K562 (cell line): Measurements from ENCODE around the gene RASGRP4. TPM values are rescaled to one million over a fixed set of nuclear protein-coding genes. Genes with fewer than 3 reads are reported as not detected.
A peak's percentile ranks its signal among the peaks of the same experiment; 100 is the strongest.

Source experiments
- ARID1B ChIP-seq: fragments of 450-650 bp; IDR thresholded peaks from 2 replicates; pipeline ENCODE4 v1.6.1; 2016; ENCODE audit warnings: antibody characterized with exemption, mild to moderate bottlenecking, inconsistent platforms
- BDP1 ChIP-seq: IDR thresholded peaks from 3 replicates; pipeline ENCODE4 v1.6.1; 2011; ENCODE audit not compliant: insufficient read length, insufficient read depth
- ETV1 ChIP-seq: fragments of 450-650 bp; conservative IDR thresholded peaks from 2 replicates; pipeline ENCODE4 v1.6.1; 2016; ENCODE audit warnings: missing genetic modification characterization, control low read depth, low read depth, missing compliant biosample characterization
- FOXK1 ChIP-seq: sonication (generic); formaldehyde crosslinking; IDR thresholded peaks from 2 replicates; pipeline ENCODE4 v1.8.0; 2022; ENCODE audit warnings: missing genetic modification reagents, mild to moderate bottlenecking, borderline replicate concordance
- GABPB1 ChIP-seq: sonication (generic); formaldehyde crosslinking; IDR thresholded peaks from 2 replicates; pipeline ENCODE4 v1.8.0; 2022; ENCODE audit warnings: mild to moderate bottlenecking, missing genetic modification reagents
- JUN ChIP-seq, 2 experiments: sonication (generic) in 1 of 2; formaldehyde crosslinking in 1 of 2; IDR thresholded peaks; 2 replicates each; pipeline versions ENCODE4 v1.6.1 to v1.8.0; 2012 to 2022; ENCODE audit warnings: borderline replicate concordance in 2 of 2, mild to moderate bottlenecking in 2 of 2, improper control_type of control experiment in 1 of 2, low read depth in 1 of 2, low read length in 1 of 2, missing genetic modification reagents in 1 of 2
- OTX1 ChIP-seq: fragments of 450-650 bp; formaldehyde crosslinking; IDR thresholded peaks from 2 replicates; pipeline ENCODE4 v1.4.0; 2022; ENCODE audit warnings: mild to moderate bottlenecking
- PURB ChIP-seq: sonication (generic); formaldehyde crosslinking; IDR thresholded peaks from 2 replicates; pipeline ENCODE4 v1.9.0; 2021; ENCODE audit warnings: low read depth, mild to moderate bottlenecking, missing genetic modification reagents
- RBM17 ChIP-seq: fragments of 200-400 bp; formaldehyde crosslinking; IDR thresholded peaks from 2 replicates; pipeline ENCODE4 v1.6.1; 2017; ENCODE audit warnings: low read depth, mild to moderate bottlenecking, low read length, borderline replicate concordance
- RFX1 ChIP-seq: fragments of 450-650 bp; IDR thresholded peaks from 2 replicates; pipeline ENCODE4 v1.6.1; 2016; ENCODE audit warnings: mild to moderate bottlenecking, moderate library complexity
- TFAM ChIP-seq: fragments of 250-450 bp; sonication (Bioruptor Pico); conservative IDR thresholded peaks from 2 replicates; pipeline ENCODE4 v1.5.0; 2021; ENCODE audit warnings: mild to moderate bottlenecking, moderate library complexity
- YY1 ChIP-seq, 3 experiments: IDR thresholded peaks; 2 replicates each; pipeline ENCODE4 v1.6.1; 2011; ENCODE audit warnings: low read length in 2 of 3, mild to moderate bottlenecking in 2 of 3, moderate library complexity in 2 of 3, borderline replicate concordance in 1 of 3, control low read depth in 1 of 3, low read depth in 1 of 3; ENCODE audit not compliant: insufficient read depth in 3 of 3, insufficient replicate concordance in 2 of 3, control insufficient read depth in 1 of 3, insufficient read length in 1 of 3; ENCODE audit errors: extremely low read depth in 1 of 3
- ZFPM2 ChIP-seq: fragments of 250-450 bp; sonication (Bioruptor Pico); IDR thresholded peaks from 2 replicates; pipeline ENCODE4 v1.5.1; 2022; ENCODE audit warnings: mild to moderate bottlenecking
- ZNF140 ChIP-seq: fragments of 250-450 bp; sonication (Bioruptor Pico); IDR thresholded peaks from 2 replicates; pipeline ENCODE4 v1.8.0; 2021; ENCODE audit warnings: moderate library complexity, mild to moderate bottlenecking, inconsistent platforms
- ZNF24 ChIP-seq: fragments of 450-650 bp; IDR thresholded peaks from 2 replicates; pipeline ENCODE4 v1.6.1; 2016
- ZNF444 ChIP-seq: fragments of 250-450 bp; sonication (Bioruptor Pico); IDR thresholded peaks from 2 replicates; pipeline ENCODE4 v1.4.0; 2020; ENCODE audit warnings: mild to moderate bottlenecking, moderate library complexity
- ZNF512 ChIP-seq: IDR thresholded peaks from 2 replicates; pipeline ENCODE4 v1.6.1; 2016; ENCODE audit warnings: missing genetic modification characterization, missing compliant biosample characterization
- ZNF780A ChIP-seq: fragments of 250-450 bp; sonication (Bioruptor Pico); IDR thresholded peaks from 2 replicates; pipeline ENCODE4 v1.5.0; 2021; ENCODE audit warnings: mild to moderate bottlenecking
- ZNF79 ChIP-seq: fragments of 250-450 bp; sonication (Bioruptor Pico); IDR thresholded peaks from 2 replicates; pipeline ENCODE4 v1.4.0; 2020; ENCODE audit warnings: low read depth, mild to moderate bottlenecking, moderate library complexity
- polyA plus RNA-seq, 8 experiments: library from polyadenylated mRNA; depleted of rRNA in 4 of 8; stranded (reverse) in 5 of 8; unstranded in 3 of 8; fragments of >200 nt; fragmentation: Nextera tagmentation in 2 of 8; fragmentation: Illumina TruSeq in 1 of 8; extraction: Ambion mirVana in 2 of 8; extraction: Trizol in 1 of 8; gene quantifications; 2 replicates each; pipeline versions ENCODE4 v1.2.1 to v1.2.3, GENCODE V29; 2011 to 2014; ENCODE audit warnings: inconsistent platforms in 1 of 8, missing spikeins in 1 of 8
- total RNA-seq, 7 experiments: library from RNA; depleted of rRNA in 6 of 7; stranded (reverse); fragments of >200 nt in 6 of 7; fragmentation: Illumina TruSeq in 2 of 7; extraction: Trizol in 2 of 7; gene quantifications; 2 replicates each; pipeline versions ENCODE4 v1.2.1 to v1.2.3, GENCODE V29; 2011 to 2021; ENCODE audit warnings: low replicate concordance in 1 of 7
- TF ChIP-seq, protein P1 (sequence below): fragments of 250-450 bp; sonication (Bioruptor Pico); IDR thresholded peaks from 2 replicates; pipeline ENCODE4 v1.5.0; 2021; ENCODE audit warnings: mild to moderate bottlenecking, moderate library complexity
- TF ChIP-seq, protein P2 (sequence below): IDR thresholded peaks from 2 replicates; pipeline ENCODE4 v1.6.1; 2014; ENCODE audit warnings: antibody characterized with exemption

RASGRP4 gene
- total and polyA plus RNA-seq, 9 of the 15 experiments (the other 6 are each of a cell fraction or from before 2014, with no cell fraction given) = 0.39 to 4.6 (median 3.8) TPM

DNA sequence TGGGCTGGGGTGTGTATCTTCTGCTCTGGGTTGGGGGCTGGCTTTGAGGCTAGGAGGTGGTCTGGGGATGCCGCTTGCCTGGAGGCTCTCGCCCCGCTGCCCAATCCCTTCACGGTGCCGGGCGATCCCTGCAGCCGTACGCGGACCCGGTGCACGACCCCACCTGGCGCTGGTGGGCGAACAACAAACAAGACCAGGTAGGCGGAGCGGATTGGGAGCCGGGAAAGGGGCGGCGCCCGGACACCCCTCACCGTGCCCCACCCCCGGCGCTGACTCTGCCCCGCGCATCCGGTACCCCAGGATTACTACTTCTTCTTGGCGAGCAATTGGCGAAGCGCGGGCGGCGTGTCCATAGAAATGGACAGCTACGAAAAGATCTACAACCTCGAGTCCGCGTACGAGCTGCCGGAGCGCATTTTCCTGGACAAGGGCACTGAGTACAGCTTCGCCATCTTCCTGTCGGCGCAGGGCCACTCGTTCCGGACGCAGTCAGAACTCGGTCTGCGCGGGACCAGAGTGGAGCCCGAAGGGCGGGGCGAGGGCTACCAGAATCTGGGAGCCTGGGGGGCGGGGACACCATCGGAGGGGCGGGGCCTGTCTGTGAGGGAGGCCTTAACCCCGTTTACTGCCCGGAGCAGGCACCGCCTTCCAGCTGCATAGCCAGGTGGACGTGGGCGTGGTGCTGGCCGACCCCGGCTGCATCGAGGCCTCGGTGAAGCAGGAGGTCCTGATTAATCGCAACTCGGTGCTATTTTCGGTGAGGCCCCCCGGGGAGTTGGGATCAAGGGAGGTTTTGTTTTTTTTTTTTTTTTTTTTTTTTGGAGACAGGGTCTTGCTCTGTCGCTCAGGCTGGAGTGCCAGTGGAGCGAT lies 63.7 kb downstream of the RASGRP4 start (continued):
- TF ChIP-seq, protein P1, sequence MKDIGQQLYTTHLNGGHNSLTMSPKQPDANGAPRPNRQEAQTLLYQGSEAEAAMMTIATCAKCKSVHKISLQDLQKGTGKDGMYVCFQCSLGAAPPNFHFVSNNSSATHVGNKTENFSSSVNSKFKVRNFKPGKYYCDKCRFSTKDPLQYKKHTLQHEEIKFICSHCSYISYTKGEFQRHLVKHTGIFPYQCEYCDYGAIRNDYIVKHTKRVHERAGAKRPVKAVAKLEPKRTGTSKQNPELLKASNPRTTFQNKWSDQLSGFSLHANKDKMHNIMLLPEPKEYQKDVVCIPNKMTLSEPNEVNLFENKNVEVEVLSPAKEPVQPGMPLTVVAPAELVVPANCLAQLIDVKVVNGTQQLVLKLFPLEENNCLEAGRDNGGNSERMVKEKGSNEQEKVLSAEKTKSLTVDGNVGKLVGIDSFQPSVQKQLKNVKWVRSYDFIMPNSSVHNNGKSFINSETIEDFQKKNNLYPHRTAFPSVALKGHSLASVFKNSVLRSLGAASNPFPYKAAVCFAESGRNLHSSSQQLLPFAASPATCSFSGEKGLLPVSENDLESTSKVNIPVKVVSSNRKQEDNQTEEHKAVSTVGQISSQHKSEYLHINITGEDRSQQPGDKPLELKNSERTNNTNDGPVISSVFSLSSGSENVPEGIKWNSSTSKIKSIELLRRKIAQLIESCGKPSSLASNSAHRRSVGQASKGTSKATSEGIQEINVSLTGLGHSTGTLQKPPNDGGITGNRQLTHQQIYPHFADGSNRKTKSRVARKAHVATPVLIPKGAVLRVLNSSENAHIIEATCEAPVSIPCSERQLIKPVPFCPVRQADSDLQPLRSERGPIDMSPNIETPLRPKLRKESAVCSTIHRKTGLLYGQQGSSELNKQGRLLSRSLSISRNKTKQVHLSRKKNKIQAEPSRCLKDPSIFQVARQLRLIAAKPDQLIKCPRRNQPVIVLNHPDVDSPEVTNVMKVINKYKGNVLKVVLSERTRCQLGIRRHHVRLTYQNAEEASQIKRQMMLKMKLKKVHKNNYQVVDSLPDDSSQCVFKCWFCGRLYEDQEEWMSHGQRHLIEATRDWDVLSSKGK (CRISPR knock-in tag) = no peak
- TF ChIP-seq ETV1 (tag) = peak; percentile 52; the same call in 1 of the 2 replicates
- TF ChIP-seq PURB = no peak
- TF ChIP-seq FOXK1 = no peak
- TF ChIP-seq ZNF444 (CRISPR knock-in tag) = no peak
- TF ChIP-seq ZNF780A = no peak
- TF ChIP-seq ZFPM2 = no peak
- no peak for TF ChIP-seq ZNF512
- no peak for TF ChIP-seq TFAM
- TF ChIP-seq RBM17 = no peak
- no peak for TF ChIP-seq RFX1
- TF ChIP-seq ZNF140 = no peak
- TF ChIP-seq GABPB1 (CRISPR knock-in tag) = no peak
- TF ChIP-seq JUN (IDR thresholded peaks at IDR 0.05; ENCODE audit: borderline replicate concordance, low read depth, low read length) = no peak
- TF ChIP-seq JUN (CRISPR knock-in tag; IDR thresholded peaks at IDR 0.05; ENCODE audit: borderline replicate concordance) = no peak
- TF ChIP-seq YY1 (IDR thresholded peaks at IDR 0.05; ENCODE audit: borderline replicate concordance in 1 of 3, control insufficient read depth in 1 of 3, extremely low read depth in 1 of 3, insufficient read depth in 3 of 3, insufficient read length in 1 of 3, insufficient replicate concordance in 2 of 3, low read depth in 1 of 3, low read length in 2 of 3) = peak in 1 of 3 experiments; percentile 49
- TF ChIP-seq, protein P2, sequence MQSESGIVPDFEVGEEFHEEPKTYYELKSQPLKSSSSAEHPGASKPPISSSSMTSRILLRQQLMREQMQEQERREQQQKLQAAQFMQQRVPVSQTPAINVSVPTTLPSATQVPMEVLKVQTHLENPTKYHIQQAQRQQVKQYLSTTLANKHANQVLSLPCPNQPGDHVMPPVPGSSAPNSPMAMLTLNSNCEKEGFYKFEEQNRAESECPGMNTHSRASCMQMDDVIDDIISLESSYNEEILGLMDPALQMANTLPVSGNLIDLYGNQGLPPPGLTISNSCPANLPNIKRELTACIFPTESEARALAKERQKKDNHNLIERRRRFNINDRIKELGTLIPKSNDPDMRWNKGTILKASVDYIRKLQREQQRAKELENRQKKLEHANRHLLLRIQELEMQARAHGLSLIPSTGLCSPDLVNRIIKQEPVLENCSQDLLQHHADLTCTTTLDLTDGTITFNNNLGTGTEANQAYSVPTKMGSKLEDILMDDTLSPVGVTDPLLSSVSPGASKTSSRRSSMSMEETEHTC = no peak
- TF ChIP-seq ZNF24 = no peak
- no peak; the same call in 1 of the 2 replicates for TF ChIP-seq ARID1B
- no peak for TF ChIP-seq BDP1
- no peak for TF ChIP-seq OTX1
- TF ChIP-seq ZNF79 = no peak
